Esophagus squamous epithelium (tissue), 5 donors: ENCODE data around the gene OPCML. TPM values are rescaled to one million over a fixed set of nuclear protein-coding genes. Genes with fewer than 3 reads are reported as not detected.

Source experiments
- DNase-seq: peaks from one replicate; lab custom pipeline; 2025; lab: John Stamatoyannopoulos, UW
- H3K27ac ChIP-seq, 4 donors: fragments of 200-600 bp; sonication (generic); one replicate each; pipeline ENCODE4 v1.5.1; 2016 to 2019; ENCODE audit warnings: mild to moderate bottlenecking in 1 of 4
- H3K27me3 ChIP-seq, 4 donors: fragments of 200-600 bp; sonication (generic); 1 replicate in 3 of 4; 2 replicates in 1 of 4; pipeline versions ENCODE4 v1.5.1 to v1.6.0; 2017 to 2021; ENCODE audit warnings: antibody characterized with exemption in 1 of 4
- H3K36me3 ChIP-seq, 3 donors: fragments of 200-600 bp; sonication (generic); one replicate each; pipeline ENCODE4 v1.5.1; 2016 to 2019
- H3K4me1 ChIP-seq, 3 donors: fragments of 200-600 bp; sonication (generic); one replicate each; pipeline ENCODE4 v1.5.1; 2017 to 2019
- H3K4me3 ChIP-seq, 4 donors: fragments of 200-600 bp; sonication (generic); 1 replicate in 3 of 4; 2 replicates in 1 of 4; pipeline ENCODE4 v1.5.1; 2016 to 2019; ENCODE audit warnings: mild to moderate bottlenecking in 2 of 4, moderate library complexity in 1 of 4
- H3K9me3 ChIP-seq, 3 donors: fragments of 200-600 bp; sonication (generic); one replicate each; pipeline ENCODE4 v1.5.1; 2016 to 2019
- POLR2A ChIP-seq, 4 donors: fragments of 450-650 bp; IDR thresholded peaks; one replicate each; pipeline ENCODE4 v1.6.1; 2017; ENCODE audit warnings: antibody characterized with exemption in 4 of 4, mild to moderate bottlenecking in 4 of 4, moderate library complexity in 3 of 4
- WGBS, 2 donors: methylation state at CpG; one replicate each; pipeline ENCODE4 v1.1.5; 2018; 5-methylcytosine and 5-hydroxymethylcytosine counted together
- intact Hi-C: fragments of 100-400 bp; cut with DNase I; formaldehyde crosslinking; loops from one replicate; pipeline ENCODE4 v1.15.0; 2022
- total RNA-seq, 4 donors: library from RNA; depleted of rRNA; stranded (reverse); fragments of >200 nt; gene quantifications; one replicate each; pipeline ENCODE4 v1.1.0, GENCODE V29; 2016
- TF ChIP-seq, protein P1 (sequence below), 6 experiments: fragments of 450-650 bp in 4 of 6; fragments of 200-600 bp in 2 of 6; sonication (generic) in 2 of 6; IDR thresholded peaks; one replicate each; pipeline ENCODE4 v1.5.1; 2016 to 2019; ENCODE audit warnings: antibody characterized with exemption in 6 of 6, mild to moderate bottlenecking in 4 of 6, moderate library complexity in 4 of 6
- donor health status: DM: yes; HTN: yes; CAD: no.

The OPCML gene
- total RNA-seq, 4 donors from 2014 or later, result under 0.01 TPM; not detected in 3

DNA sequence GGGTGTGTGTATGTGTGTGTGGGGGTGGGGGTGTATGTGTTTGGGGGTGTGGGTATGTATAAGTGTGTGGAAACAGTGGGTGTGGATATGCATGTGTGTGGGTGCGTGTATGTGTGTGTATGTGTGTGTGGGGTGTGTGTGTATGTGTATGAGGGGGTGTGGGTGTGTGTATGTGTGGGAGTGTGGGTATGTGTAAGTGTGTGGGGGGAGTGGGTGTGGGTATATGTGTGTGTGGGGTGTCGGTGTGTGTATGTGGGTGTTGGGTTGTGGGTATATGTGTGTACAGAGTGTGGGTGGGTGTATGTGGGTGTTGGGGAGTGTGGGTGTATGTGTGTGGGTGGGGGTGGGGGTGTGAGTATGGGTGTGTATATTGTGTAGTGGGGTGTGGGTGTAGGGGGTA, 206.0 kb downstream of the OPCML start:
- H3K27me3 ChIP-seq, result no peaks in the 10 kb centered on the region
- no peak overlapping the region for H3K27ac ChIP-seq
- WGBS, 2 donors, result 87 to 90% methylated on average over 2 of the region's 2 CpGs
- intact Hi-C loops, result no loop called here
- no peak for DNase-seq
- no peak for TF ChIP-seq POLR2A (IDR thresholded peaks at IDR 0.05)
- TF ChIP-seq, protein P1, sequence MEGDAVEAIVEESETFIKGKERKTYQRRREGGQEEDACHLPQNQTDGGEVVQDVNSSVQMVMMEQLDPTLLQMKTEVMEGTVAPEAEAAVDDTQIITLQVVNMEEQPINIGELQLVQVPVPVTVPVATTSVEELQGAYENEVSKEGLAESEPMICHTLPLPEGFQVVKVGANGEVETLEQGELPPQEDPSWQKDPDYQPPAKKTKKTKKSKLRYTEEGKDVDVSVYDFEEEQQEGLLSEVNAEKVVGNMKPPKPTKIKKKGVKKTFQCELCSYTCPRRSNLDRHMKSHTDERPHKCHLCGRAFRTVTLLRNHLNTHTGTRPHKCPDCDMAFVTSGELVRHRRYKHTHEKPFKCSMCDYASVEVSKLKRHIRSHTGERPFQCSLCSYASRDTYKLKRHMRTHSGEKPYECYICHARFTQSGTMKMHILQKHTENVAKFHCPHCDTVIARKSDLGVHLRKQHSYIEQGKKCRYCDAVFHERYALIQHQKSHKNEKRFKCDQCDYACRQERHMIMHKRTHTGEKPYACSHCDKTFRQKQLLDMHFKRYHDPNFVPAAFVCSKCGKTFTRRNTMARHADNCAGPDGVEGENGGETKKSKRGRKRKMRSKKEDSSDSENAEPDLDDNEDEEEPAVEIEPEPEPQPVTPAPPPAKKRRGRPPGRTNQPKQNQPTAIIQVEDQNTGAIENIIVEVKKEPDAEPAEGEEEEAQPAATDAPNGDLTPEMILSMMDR (IDR thresholded peaks at IDR 0.05), result no peak
- no peaks in the 10 kb centered on the region for H3K36me3 ChIP-seq
- no peaks in the 10 kb centered on the region for H3K4me1 ChIP-seq
- H3K4me3 ChIP-seq, result no peak overlapping the region
- no peaks in the 10 kb centered on the region for H3K9me3 ChIP-seq

DNA sequence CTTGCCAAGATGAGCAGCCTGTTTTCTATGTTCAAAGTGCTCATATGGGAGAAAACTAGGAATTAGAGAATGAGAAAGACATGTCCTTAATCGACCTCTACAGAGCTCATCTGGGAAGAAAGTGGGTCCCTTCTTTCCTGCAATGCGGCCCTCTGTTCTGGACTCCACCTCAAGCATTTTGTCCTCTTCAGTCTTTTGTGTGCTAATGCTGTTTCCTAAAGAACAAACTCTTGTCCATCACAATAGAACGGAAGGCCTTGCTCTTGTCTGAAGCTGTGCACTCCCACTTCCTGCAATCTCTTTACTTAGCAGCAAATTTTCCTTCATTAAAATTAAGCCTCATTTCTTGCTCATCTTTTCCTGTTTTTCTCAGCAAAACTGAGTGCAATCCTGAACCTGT, 206.6 kb downstream of the OPCML start:
- Histone ChIP-seq H3K9me3 (no peaks in the 10 kb centered on the region), H3K4me1 (no peaks in the 10 kb centered on the region), H3K27ac (no peak overlapping the region), H3K27me3 (no peaks in the 10 kb centered on the region), H3K4me3 (no peak overlapping the region), H3K36me3 (no peaks in the 10 kb centered on the region)
- intact Hi-C loops, result no loop called here
- DNase-seq, result no peak
- TF ChIP-seq, protein P1 (IDR thresholded peaks at IDR 0.05), result no peak
- TF ChIP-seq POLR2A (IDR thresholded peaks at IDR 0.05), result no peak
- WGBS, 2 donors, result 62 to 64% methylated on average over 3 of the region's 3 CpGs

DNA sequence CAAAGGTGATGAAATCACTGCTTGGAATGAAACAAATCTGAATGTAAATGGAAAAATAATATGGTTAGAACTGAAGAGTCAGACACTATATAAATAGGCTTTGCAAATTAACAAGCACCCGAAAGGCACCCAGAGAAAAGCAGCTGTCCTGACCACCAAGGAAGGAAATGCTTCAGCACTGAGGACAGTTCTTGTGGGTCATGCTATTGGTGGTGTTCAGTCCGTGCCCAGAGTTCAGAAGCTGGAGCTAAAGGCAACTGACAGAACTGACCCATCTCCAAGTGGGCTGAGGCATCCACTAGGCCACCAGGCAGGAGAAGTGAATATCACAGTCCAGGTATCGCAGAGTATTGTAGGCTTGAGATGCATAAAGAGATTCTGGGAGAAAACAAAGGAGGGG, 208.9 kb downstream of the OPCML start:
- no peaks in the 10 kb centered on the region for H3K27me3 ChIP-seq
- no peaks in the 10 kb centered on the region for H3K9me3 ChIP-seq
- no peaks in the 10 kb centered on the region for H3K4me1 ChIP-seq
- H3K4me3 ChIP-seq, result no peak overlapping the region
- H3K36me3 ChIP-seq, result no peaks in the 10 kb centered on the region
- intact Hi-C loops, result no loop called here
- WGBS, 2 donors, result 58% methylated on average over 3 of the region's 3 CpGs
- DNase-seq, result no peak
- H3K27ac ChIP-seq, result no peak overlapping the region
- TF ChIP-seq, protein P1 (IDR thresholded peaks at IDR 0.05), result no peak
- no peak for TF ChIP-seq POLR2A (IDR thresholded peaks at IDR 0.05)

DNA sequence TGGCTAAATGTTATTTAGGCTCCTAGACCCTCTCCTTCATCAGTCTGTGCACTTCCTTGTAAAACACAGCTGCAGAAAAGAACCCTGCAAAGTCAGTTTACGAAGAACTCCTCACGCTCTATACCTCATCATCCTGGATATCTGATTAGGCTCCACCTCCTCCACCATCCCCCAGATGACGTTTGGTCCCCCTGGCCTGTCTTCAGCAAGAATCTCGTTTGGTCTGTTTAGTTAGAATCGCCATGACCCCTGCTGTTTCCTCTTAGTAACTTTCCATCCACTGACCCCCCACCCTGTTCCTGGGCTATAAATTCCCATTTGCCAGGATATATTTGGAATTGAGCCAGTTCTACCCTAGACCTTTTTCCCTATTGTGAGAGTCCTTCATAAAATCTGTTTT, 214.1 kb downstream of the OPCML start:
- Histone ChIP-seq H3K4me3 (no peak overlapping the region), H3K9me3 (no peaks in the 10 kb centered on the region), H3K36me3 (no peaks in the 10 kb centered on the region), H3K27ac (no peak overlapping the region), H3K4me1 (no peaks in the 10 kb centered on the region), H3K27me3 (no peaks in the 10 kb centered on the region)
- DNase-seq, result no peak
- WGBS, 2 donors, result 46% methylated on average over 5 of the region's 5 CpGs
- intact Hi-C loops, result no loop called here
- no peak for TF ChIP-seq POLR2A (IDR thresholded peaks at IDR 0.05)
- TF ChIP-seq, protein P1 (IDR thresholded peaks at IDR 0.05), result no peak

DNA sequence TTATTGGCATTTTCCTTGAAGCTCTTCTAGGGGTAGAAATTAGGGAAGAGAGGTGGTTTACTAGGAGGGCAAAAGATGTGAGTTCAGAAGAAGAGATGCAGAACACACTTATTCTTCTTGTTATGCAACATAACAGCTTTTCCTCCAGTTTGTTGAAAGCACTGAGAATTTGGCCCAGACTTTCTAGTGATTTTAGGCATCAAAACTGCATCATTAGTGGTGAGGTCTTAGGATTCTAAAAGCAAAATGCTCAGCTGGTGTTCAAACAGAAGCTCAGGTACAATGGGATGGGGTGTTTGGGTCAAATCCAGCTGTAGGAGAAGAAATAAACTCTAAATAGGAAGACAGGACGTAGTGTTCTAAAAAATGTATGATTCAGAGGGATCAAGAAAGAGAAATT, 221.1 kb downstream of the OPCML start:
- H3K27ac ChIP-seq, result no peak overlapping the region
- H3K27me3 ChIP-seq, result no peaks in the 10 kb centered on the region
- intact Hi-C loops, result no loop called here
- no peaks in the 10 kb centered on the region for H3K4me1 ChIP-seq
- no peak for DNase-seq
- H3K9me3 ChIP-seq, result no peaks in the 10 kb centered on the region
- WGBS, 2 donors, result 63 to 69% methylated on average over 1 of the region's 1 CpG
- TF ChIP-seq, protein P1 (IDR thresholded peaks at IDR 0.05), result no peak
- TF ChIP-seq POLR2A (IDR thresholded peaks at IDR 0.05), result no peak
- H3K36me3 ChIP-seq, result no peaks in the 10 kb centered on the region
- no peak overlapping the region for H3K4me3 ChIP-seq
